ENCODE results near the gene GABRB1. TPM values are rescaled to one million over a fixed set of nuclear protein-coding genes. Genes with fewer than 3 reads are reported as not detected.

The GABRB1 gene
- total and polyA plus RNA-seq, 2 experiments from 2014 or later: not detected

- Histone ChIP-seq H3F3A (ENCODE audit: insufficient read depth) (no peaks in the 10 kb centered on the region), H3K79me2 (ENCODE audit: insufficient read depth) (no peaks in the 10 kb centered on the region), H3K9me3 (ENCODE audit: low read depth) (no peaks in the 10 kb centered on the region), H3K9ac (no peak overlapping the region), H3K27ac (no peak overlapping the region), H3K36me3 (ENCODE audit: low read depth) (no peaks in the 10 kb centered on the region), H3K27me3 (replicated peaks; ENCODE audit: insufficient read depth) (no peaks in the 10 kb centered on the region; the same call in 1 of the 2 replicates), H3K4me2 (ENCODE audit: unreplicated experiment) (no peak overlapping the region), H4K20me1 (ENCODE audit: insufficient read depth) (no peaks in the 10 kb centered on the region), H3K9me2 (ENCODE audit: insufficient read depth) (no peaks in the 10 kb centered on the region), H3K4me3 (no peak overlapping the region), H2AFZ (no peak overlapping the region), H3K4me1 (ENCODE audit: insufficient read depth) (no peaks in the 10 kb centered on the region)
- WGBS, 2 experiments (ENCODE audit: low coverage in 1 of 2, low lambda C conversion rate in 2 of 2, missing lambda C conversion rate in 2 of 2): 22 to 34% methylated on average over 8 to 9 of the region's 9 CpGs
- DNase-seq: no peak
- in situ Hi-C loops (cut with MboI): no loop called here
- TF ChIP-seq EZH2phosphoT487 (IDR thresholded peaks at IDR 0.05; ENCODE audit: insufficient read depth, low read depth): no peak
- TF ChIP-seq EZH2 (IDR thresholded peaks at IDR 0.05; ENCODE audit: insufficient read depth, poor library complexity, severe bottlenecking): no peak
Observed at GRCh38 chr4:47251348-47252135, 220.2 kb downstream of the GABRB1 start.

- Histone ChIP-seq H3K4me1 (ENCODE audit: insufficient read depth) (no peaks in the 10 kb centered on the region), H3K27ac (no peak overlapping the region), H3K79me2 (ENCODE audit: insufficient read depth) (no peaks in the 10 kb centered on the region), H2AFZ (no peak overlapping the region), H3K4me3 (no peak overlapping the region), H3K9me2 (ENCODE audit: insufficient read depth) (no peaks in the 10 kb centered on the region), H3K36me3 (ENCODE audit: low read depth) (no peaks in the 10 kb centered on the region), H3K9ac (no peak overlapping the region), H4K20me1 (ENCODE audit: insufficient read depth) (no peaks in the 10 kb centered on the region), H3K27me3 (replicated peaks; ENCODE audit: insufficient read depth) (no peaks in the 10 kb centered on the region), H3F3A (ENCODE audit: insufficient read depth) (no peaks in the 10 kb centered on the region), H3K4me2 (ENCODE audit: unreplicated experiment) (no peak overlapping the region), H3K9me3 (ENCODE audit: low read depth) (no peaks in the 10 kb centered on the region)
- WGBS, 2 experiments (ENCODE audit: low coverage in 1 of 2, low lambda C conversion rate in 2 of 2, missing lambda C conversion rate in 2 of 2): 53 to 61% methylated on average over 3 of the region's 3 CpGs
- in situ Hi-C loops (cut with MboI): no loop called here
- no peak for DNase-seq
- TF ChIP-seq EZH2 (IDR thresholded peaks at IDR 0.05; ENCODE audit: insufficient read depth, poor library complexity, severe bottlenecking): no peak
- TF ChIP-seq EZH2phosphoT487 (IDR thresholded peaks at IDR 0.05; ENCODE audit: insufficient read depth, low read depth): no peak
Observed at GRCh38 chr4:47263721-47264120, 232.4 kb downstream of the GABRB1 start.

- no peak for DNase-seq
- Histone ChIP-seq H3K4me1 (ENCODE audit: insufficient read depth) (no peaks in the 10 kb centered on the region), H3K4me3 (no peak overlapping the region), H3K4me2 (ENCODE audit: unreplicated experiment) (no peak overlapping the region), H3K9ac (no peak overlapping the region), H3K9me3 (ENCODE audit: low read depth) (no peaks in the 10 kb centered on the region), H3K36me3 (ENCODE audit: low read depth) (no peaks in the 10 kb centered on the region), H2AFZ (no peak overlapping the region), H3F3A (ENCODE audit: insufficient read depth) (no peaks in the 10 kb centered on the region), H3K79me2 (ENCODE audit: insufficient read depth) (no peaks in the 10 kb centered on the region), H3K27me3 (replicated peaks; ENCODE audit: insufficient read depth) (peaks cover 4% of the 10 kb centered on the region; the same call in 1 of the 2 replicates), H3K9me2 (ENCODE audit: insufficient read depth) (no peaks in the 10 kb centered on the region), H3K27ac (no peak overlapping the region), H4K20me1 (ENCODE audit: insufficient read depth) (no peaks in the 10 kb centered on the region)
- in situ Hi-C loops (cut with MboI): no loop called here
- WGBS, 2 experiments (ENCODE audit: low coverage in 1 of 2, low lambda C conversion rate in 2 of 2, missing lambda C conversion rate in 2 of 2): 3 to 6% methylated on average over 2 of the region's 2 CpGs
- TF ChIP-seq EZH2 (IDR thresholded peaks at IDR 0.05; ENCODE audit: insufficient read depth, poor library complexity, severe bottlenecking): no peak
- no peak for TF ChIP-seq EZH2phosphoT487 (IDR thresholded peaks at IDR 0.05; ENCODE audit: insufficient read depth, low read depth)
Observed at GRCh38 chr4:47270201-47270888, 239.0 kb downstream of the GABRB1 start.

- Histone ChIP-seq H3K9me3 (ENCODE audit: low read depth) (no peaks in the 10 kb centered on the region), H3K36me3 (ENCODE audit: low read depth) (no peaks in the 10 kb centered on the region), H3K9ac (no peak overlapping the region), H3K79me2 (ENCODE audit: insufficient read depth) (no peaks in the 10 kb centered on the region), H3F3A (ENCODE audit: insufficient read depth) (no peaks in the 10 kb centered on the region), H3K27me3 (replicated peaks; ENCODE audit: insufficient read depth) (peaks cover 4% of the 10 kb centered on the region; the same call in 1 of the 2 replicates), H3K4me1 (ENCODE audit: insufficient read depth) (no peaks in the 10 kb centered on the region), H4K20me1 (ENCODE audit: insufficient read depth) (no peaks in the 10 kb centered on the region), H2AFZ (no peak overlapping the region), H3K9me2 (ENCODE audit: insufficient read depth) (no peaks in the 10 kb centered on the region), H3K27ac (no peak overlapping the region), H3K4me2 (ENCODE audit: unreplicated experiment) (no peak overlapping the region), H3K4me3 (no peak overlapping the region)
- in situ Hi-C loops (cut with MboI): no loop called here
- TF ChIP-seq EZH2phosphoT487 (IDR thresholded peaks at IDR 0.05; ENCODE audit: insufficient read depth, low read depth): no peak
- TF ChIP-seq EZH2 (IDR thresholded peaks at IDR 0.05; ENCODE audit: insufficient read depth, poor library complexity, severe bottlenecking): no peak
- DNase-seq: no peak
- WGBS, 2 experiments (ENCODE audit: low coverage in 1 of 2, low lambda C conversion rate in 2 of 2, missing lambda C conversion rate in 2 of 2): 5 to 10% methylated on average over 1 of the region's 1 CpG
Observed at GRCh38 chr4:47271291-47271690, 239.9 kb downstream of the GABRB1 start.
